Body of pancreas (tissue), 4 donors: ENCODE measurements around the gene ATP5IF1. TPM values are rescaled to one million over a fixed set of nuclear protein-coding genes. Genes with fewer than 3 reads are reported as not detected.
A peak's percentile ranks its signal among the peaks of the same experiment; 100 is the strongest.

Experiments used
- ATAC-seq: fragments of 150-250 bp; one replicate; pipeline ENCODE4 v1.9.1; 2016
- DNase-seq, 4 donors: peaks; one replicate each; pipeline ENCODE4 v3.0.0-alpha.2; 2019
- H3K27ac ChIP-seq, 4 donors: fragments of 200-600 bp; sonication (generic); 1 replicate in 3 of 4; 2 replicates in 1 of 4; pipeline versions ENCODE4 v1.5.1 to v1.6.1; 2016 to 2019; ENCODE audit warnings: mild to moderate bottlenecking in 1 of 4, mixed read lengths in 1 of 4, moderate library complexity in 1 of 4
- H3K27me3 ChIP-seq, 2 donors: fragments of 200-600 bp; sonication (generic); one replicate each; pipeline ENCODE4 v1.6.0; 2016; ENCODE audit warnings: mild to moderate bottlenecking in 1 of 2
- H3K36me3 ChIP-seq, 2 donors: fragments of 200-600 bp; sonication (generic); replicated peaks in 1 of 2; 2 replicates each; pipeline ENCODE4 v1.5.1; 2016; ENCODE audit warnings: low read depth in 2 of 2; ENCODE audit not compliant: insufficient read depth in 1 of 2
- H3K4me1 ChIP-seq: fragments of 200-600 bp; sonication (generic); one replicate; pipeline ENCODE4 v1.6.0; 2016
- H3K4me3 ChIP-seq, 2 donors: fragments of 200-600 bp; sonication (generic); 1 replicate in 1 of 2; 2 replicates in 1 of 2; pipeline ENCODE4 v1.5.1; 2016 to 2019
- H3K9me3 ChIP-seq, 3 donors: fragments of 200-600 bp; sonication (generic); 1 replicate in 2 of 3; 2 replicates in 1 of 3; pipeline ENCODE4 v1.5.1; 2016
- CTCF ChIP-seq, 7 experiments: fragments of 450-650 bp in 4 of 7; fragments of 200-600 bp in 3 of 7; sonication (generic) in 3 of 7; IDR thresholded peaks; one replicate each; pipeline ENCODE4 v1.5.1; 2016 to 2019; ENCODE audit warnings: antibody characterized with exemption in 7 of 7
- POLR2A ChIP-seq, 3 donors: fragments of 450-650 bp; IDR thresholded peaks; one replicate each; pipeline ENCODE4 v1.6.1; 2016; ENCODE audit warnings: antibody characterized with exemption in 3 of 3, mild to moderate bottlenecking in 2 of 3
- WGBS, 2 donors: methylation state at CpG; one replicate each; pipeline ENCODE4 v1.1.5; 2017; 5-methylcytosine and 5-hydroxymethylcytosine counted together
- intact Hi-C: fragments of 100-400 bp; cut with DNase I; formaldehyde crosslinking; loops from one replicate; pipeline ENCODE4 v1.15.1; 2023
- total RNA-seq, 2 donors: library from RNA; depleted of rRNA; stranded (reverse); fragments of >200 nt; gene quantifications; one replicate each; pipeline ENCODE4 v1.1.0, GENCODE V29; 2016

ATP5IF1 gene
- total RNA-seq, 2 donors from 2014 or later = 62.0 to 93.4 TPM

- TF ChIP-seq CTCF (IDR thresholded peaks at IDR 0.05) = no peak
- no peak for TF ChIP-seq POLR2A (IDR thresholded peaks at IDR 0.05)
- Histone ChIP-seq H3K27ac (peak overlapping the region in 2 of 4 donors; percentile 77 to 84), H3K27me3 (no peaks in the 10 kb centered on the region), H3K36me3 (peaks cover 0 to 5% of the 10 kb centered on the region in 2 donors), H3K9me3 (no peaks in the 10 kb centered on the region), H3K4me3 (no peak overlapping the region), H3K4me1 (peaks cover 53% of the 10 kb centered on the region)
- intact Hi-C loops = no loop called here
- no peak for ATAC-seq
- no peak for DNase-seq
- 55 to 56% methylated on average over 14 of the region's 14 CpGs for WGBS, 2 donors
Observed at GRCh38 chr1:28233264-28233606, 2.7 kb upstream of the ATP5IF1 start.

DNA sequence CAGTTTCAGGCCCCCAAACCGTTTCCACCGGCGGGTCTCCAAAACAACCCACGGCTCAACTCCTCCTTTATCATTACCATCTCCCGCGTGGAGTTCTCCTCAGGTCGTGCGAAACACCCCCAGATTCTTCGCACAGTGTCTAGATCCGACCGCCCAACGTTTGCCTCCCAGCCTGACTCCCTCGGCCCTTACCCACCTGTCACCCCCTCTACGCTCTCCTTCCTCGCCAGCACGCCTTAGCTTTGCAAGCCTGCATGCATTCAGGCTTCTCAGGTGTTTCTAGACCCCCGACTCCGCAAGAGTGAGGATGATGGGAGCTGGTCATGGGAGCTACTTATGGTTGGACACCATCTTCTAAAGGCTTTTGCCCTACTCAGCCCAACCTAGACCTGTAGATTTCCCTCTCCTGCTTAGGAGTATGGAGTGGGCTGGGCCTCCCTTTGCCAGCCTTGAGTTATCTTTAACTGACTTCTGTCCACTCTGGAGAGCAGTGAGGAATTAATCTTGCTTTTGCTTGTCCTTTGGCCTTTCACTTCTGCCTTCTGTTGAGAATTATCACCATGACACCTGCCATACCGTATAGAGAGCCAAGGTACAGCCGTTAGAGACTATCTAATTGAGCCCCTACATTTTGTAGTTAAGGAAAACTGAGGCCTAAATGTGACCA, 865 bp downstream of the ATP5IF1 start:
- 2 to 6% methylated on average over 20 of the region's 20 CpGs for WGBS, 2 donors
- no peak for DNase-seq
- TF ChIP-seq CTCF (IDR thresholded peaks at IDR 0.05) (no peak), POLR2A (IDR thresholded peaks at IDR 0.05) (no peak)
- Histone ChIP-seq H3K9me3 (no peaks in the 10 kb centered on the region), H3K4me3 (peak overlapping the region; percentile 64 to 82), H3K36me3 (no peaks in the 10 kb centered on the region), H3K27ac (peak overlapping the region; percentile 83 to 90 (median 86)), H3K27me3 (no peaks in the 10 kb centered on the region), H3K4me1 (peaks cover 40% of the 10 kb centered on the region)
- intact Hi-C loops = no loop called here
- no peak for ATAC-seq

DNA sequence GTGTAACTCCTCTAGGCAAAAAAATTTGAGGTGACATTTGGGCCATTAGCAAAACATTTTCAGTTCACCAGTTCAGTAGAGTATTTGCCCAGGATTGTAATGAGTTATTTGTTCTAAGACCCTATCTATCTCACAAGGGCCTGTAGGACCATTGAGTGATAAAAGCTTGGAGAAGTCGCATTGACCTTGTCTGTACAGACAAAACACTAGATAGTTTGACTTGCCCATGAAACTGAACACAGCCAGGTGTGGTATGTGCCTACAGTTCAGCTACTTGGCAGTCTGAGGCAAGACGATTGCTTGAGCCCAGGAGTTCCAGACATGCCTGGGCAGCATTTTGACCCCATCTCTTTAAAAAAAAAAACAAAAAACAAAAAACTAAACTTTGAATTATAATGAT, 3.1 kb downstream of the ATP5IF1 start:
- DNase-seq (no peak), ATAC-seq (no peak)
- 32 to 42% methylated on average over 2 of the region's 2 CpGs for WGBS, 2 donors
- Histone ChIP-seq H3K27me3 (no peaks in the 10 kb centered on the region), H3K4me1 (peaks cover 48% of the 10 kb centered on the region), H3K27ac (no peak overlapping the region), H3K36me3 (no peaks in the 10 kb centered on the region), H3K4me3 (no peak overlapping the region), H3K9me3 (no peaks in the 10 kb centered on the region)
- no peak for TF ChIP-seq POLR2A (IDR thresholded peaks at IDR 0.05)
- no peak for TF ChIP-seq CTCF (IDR thresholded peaks at IDR 0.05)
- intact Hi-C loops = no loop called here

GRCh38 chr1:28240024-28240423, 4.1 kb downstream of the ATP5IF1 start:
- WGBS, 2 donors = 90 to 93% methylated on average over 4 of the region's 4 CpGs
- Histone ChIP-seq H3K9me3 (no peaks in the 10 kb centered on the region), H3K36me3 (no peaks in the 10 kb centered on the region), H3K27me3 (no peaks in the 10 kb centered on the region), H3K4me1 (peaks cover 57% of the 10 kb centered on the region), H3K4me3 (no peak overlapping the region), H3K27ac (no peak overlapping the region)
- DNase-seq = no peak
- intact Hi-C loops = loop anchor here (10.0 kb wide), 1 partner anchor 265 kb away; the partner anchor contains the start of gene RCC1
- no peak for TF ChIP-seq POLR2A (IDR thresholded peaks at IDR 0.05)
- no peak for TF ChIP-seq CTCF (IDR thresholded peaks at IDR 0.05)
- no peak for ATAC-seq
